ENCODE measurements around the gene WDR47.

DNA sequence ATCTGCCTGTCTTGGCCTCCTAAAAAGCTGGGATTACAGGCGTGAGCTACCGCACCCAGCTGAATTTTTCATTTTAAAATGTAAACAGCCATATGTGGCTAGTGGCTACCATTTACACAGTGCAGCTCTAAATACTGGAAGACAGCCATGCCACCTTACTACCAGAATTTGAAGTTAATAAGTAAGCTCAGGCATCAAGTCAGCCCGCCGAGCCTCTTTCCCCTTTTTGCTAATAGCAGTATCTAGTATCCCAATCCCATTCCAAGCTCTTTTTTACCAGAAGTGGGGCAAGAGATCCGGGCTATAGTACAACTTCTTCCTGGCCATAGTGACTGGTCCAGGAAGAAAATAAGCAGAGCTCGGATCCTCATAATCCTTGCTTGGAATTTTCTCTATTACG is 18.8 kb upstream of the WDR47 start:
- TF ChIP-seq, protein P1, sequence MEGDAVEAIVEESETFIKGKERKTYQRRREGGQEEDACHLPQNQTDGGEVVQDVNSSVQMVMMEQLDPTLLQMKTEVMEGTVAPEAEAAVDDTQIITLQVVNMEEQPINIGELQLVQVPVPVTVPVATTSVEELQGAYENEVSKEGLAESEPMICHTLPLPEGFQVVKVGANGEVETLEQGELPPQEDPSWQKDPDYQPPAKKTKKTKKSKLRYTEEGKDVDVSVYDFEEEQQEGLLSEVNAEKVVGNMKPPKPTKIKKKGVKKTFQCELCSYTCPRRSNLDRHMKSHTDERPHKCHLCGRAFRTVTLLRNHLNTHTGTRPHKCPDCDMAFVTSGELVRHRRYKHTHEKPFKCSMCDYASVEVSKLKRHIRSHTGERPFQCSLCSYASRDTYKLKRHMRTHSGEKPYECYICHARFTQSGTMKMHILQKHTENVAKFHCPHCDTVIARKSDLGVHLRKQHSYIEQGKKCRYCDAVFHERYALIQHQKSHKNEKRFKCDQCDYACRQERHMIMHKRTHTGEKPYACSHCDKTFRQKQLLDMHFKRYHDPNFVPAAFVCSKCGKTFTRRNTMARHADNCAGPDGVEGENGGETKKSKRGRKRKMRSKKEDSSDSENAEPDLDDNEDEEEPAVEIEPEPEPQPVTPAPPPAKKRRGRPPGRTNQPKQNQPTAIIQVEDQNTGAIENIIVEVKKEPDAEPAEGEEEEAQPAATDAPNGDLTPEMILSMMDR (conservative IDR thresholded peaks at IDR 0.05; ENCODE audit: low read length) = no peak
- TF ChIP-seq EZH2phosphoT487 (IDR thresholded peaks at IDR 0.05; ENCODE audit: borderline replicate concordance) = no peak

All from Loucy (cell line).